Testis (tissue), 2 donors: ENCODE data around the gene RNF207.

Experiments
- POLR2A ChIP-seq: fragments of 450-650 bp; IDR thresholded peaks from one replicate; pipeline ENCODE4 v1.6.1; 2017; ENCODE audit warnings: antibody characterized with exemption, mild to moderate bottlenecking, moderate library complexity
- TF ChIP-seq, protein P1 (sequence below), 3 experiments: fragments of 450-650 bp in 2 of 3; fragments of 200-600 bp in 1 of 3; sonication (generic) in 1 of 3; IDR thresholded peaks; one replicate each; pipeline ENCODE4 v1.5.1; 2016 to 2019; ENCODE audit warnings: antibody characterized with exemption in 3 of 3, mild to moderate bottlenecking in 2 of 3, moderate library complexity in 1 of 3

GRCh38 chr1:6223617-6224016 is 17.7 kb downstream of the RNF207 start:
- TF ChIP-seq, protein P1, sequence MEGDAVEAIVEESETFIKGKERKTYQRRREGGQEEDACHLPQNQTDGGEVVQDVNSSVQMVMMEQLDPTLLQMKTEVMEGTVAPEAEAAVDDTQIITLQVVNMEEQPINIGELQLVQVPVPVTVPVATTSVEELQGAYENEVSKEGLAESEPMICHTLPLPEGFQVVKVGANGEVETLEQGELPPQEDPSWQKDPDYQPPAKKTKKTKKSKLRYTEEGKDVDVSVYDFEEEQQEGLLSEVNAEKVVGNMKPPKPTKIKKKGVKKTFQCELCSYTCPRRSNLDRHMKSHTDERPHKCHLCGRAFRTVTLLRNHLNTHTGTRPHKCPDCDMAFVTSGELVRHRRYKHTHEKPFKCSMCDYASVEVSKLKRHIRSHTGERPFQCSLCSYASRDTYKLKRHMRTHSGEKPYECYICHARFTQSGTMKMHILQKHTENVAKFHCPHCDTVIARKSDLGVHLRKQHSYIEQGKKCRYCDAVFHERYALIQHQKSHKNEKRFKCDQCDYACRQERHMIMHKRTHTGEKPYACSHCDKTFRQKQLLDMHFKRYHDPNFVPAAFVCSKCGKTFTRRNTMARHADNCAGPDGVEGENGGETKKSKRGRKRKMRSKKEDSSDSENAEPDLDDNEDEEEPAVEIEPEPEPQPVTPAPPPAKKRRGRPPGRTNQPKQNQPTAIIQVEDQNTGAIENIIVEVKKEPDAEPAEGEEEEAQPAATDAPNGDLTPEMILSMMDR (IDR thresholded peaks at IDR 0.05) = no peak
- no peak for TF ChIP-seq POLR2A
